ENCODE results near the gene VAMP1.
"Not testable (repeated sequence)": the region's sequence is repeated elsewhere in the genome, so short reads cannot be mapped to it uniquely, and the experiment has no call there.

The VAMP1 gene

DNA sequence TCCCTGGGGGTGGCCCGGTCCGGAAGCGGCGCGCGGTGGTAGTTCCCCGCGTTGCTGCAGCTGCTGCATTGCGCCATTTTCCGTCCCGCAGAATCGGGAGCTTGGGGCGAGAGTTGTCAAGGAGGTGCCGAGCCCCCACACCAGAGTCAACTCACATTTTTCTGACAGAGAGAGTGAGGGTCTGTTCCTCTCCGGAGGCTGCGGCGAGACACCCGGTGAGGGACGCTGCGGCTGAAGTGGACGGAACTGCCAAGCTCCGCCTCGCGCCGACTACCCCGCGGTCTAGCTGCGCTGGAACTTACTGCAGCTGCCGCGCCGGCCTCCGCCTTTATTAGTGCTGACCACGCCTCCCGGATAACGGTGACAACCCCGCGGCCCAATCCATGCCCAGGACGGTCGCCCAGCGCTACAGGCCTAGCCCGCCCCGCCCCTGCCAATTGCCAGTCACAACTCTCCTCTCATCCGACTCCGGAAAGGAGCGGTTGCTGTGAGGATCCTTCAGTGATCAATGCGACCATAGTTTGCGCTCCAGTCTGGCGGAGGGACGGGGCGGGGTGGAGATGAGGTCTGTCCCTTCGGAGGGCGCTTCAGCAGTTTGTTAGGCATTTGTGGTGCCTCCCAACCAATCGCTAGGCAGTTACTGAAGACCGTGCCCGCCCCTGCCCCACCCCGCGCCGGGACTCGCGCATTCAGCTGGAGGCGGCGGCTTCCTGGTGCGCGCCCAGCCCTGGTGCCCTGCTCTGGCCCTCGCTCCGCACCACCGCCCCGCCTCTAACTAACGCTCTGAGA, at the start of gene VAMP1:
VAMP1 (minus strand) TSS at position 303 of the 789 bp plus-strand sequence; CDS start at position 157, 146 bp downstream.
- DNase-seq (ENCODE audit: low spot score) = peak; percentile 100

- no peak for DNase-seq (ENCODE audit: low spot score)
Observed at GRCh38 chr12:6520186-6520585, 49.7 kb upstream of the VAMP1 start.

DNA sequence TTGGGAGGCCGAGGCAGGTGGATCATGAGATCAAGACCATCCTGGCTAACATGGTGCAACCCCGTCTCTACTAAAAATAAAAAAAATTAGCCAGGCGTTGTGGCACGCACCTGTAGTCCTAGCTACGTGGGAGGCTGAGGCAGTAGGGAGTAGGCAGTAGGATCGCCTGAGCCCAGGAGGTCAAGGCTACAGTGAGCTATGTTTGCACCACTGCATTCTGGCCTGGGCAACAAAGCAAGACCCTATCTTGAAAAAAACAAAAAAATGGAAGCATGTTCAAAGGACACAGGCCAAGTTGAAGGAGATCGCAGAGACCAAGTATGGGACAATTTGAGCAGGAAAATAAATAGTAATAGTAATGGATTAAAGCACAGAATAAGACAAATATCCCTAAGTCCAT, 37.6 kb upstream of the VAMP1 start:
- DNase-seq (ENCODE audit: low spot score) = no peak

DNA sequence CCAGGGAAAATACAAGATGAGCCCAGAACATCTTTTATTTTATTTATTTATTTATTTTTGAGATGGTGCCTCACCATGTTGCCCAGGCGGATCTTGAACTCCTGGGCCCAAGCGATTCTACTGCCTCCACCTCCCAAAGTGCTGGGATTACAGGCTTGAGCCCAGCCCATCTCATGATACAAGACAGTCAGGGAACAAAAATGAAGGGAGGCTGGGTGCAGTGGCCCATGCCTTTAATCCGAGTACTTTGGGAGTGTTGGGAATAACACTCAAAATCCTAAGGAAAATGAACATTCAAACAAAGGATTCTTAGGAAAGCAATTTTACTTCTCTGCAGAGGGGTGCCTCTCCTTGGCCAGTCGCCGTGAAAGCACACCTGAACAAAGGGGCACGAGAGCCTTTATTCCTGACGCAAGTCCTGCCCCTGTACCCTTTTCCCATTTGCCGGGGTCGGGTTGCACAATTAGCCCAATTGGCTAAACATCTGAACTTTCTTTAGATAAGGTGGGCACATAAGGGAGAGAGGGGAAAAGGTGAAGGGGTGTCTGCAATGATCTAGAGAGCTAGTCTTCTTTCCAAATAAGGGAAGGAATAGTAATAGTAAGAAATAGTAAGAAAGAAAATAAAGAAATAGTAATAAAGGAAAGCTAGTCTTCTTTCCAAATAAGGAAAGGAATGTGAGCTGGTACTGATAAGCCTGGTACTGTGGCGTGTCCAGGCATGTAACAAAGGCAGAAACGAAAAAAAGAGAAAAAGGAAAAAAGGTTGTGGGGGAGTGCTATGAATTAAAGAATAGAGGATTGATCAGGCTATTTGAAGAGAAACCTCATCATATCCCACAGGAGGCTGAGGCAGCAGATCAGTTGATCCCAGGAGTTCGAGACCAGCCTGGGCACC, 36.9 kb upstream of the VAMP1 start:
- DNase-seq (ENCODE audit: low spot score) = no peak

GRCh38 chr12:6500466-6500865, 30.0 kb upstream of the VAMP1 start:
- DNase-seq (ENCODE audit: low spot score) = no peak

DNA sequence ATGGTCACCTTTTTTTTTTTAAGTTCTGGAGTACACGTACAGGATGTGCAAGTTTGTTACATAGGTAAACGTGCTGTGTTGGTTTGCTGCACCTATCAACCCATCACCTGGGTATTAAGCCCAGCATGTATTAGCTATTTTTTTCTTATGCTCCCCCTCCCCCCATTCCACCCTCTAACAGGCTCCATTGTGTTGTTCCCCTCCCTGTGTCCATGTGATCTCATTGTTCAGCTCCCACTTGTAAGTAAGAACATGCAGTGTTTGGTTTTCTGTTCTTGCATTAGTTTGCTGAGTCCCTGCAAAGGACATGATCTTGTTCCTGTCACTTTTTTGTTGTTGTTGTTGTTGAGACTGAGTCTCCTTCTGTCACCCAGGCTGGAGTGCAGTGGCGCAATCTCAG, 26.8 kb upstream of the VAMP1 start:
- DNase-seq (ENCODE audit: low spot score) = peak; percentile 59

- DNase-seq (ENCODE audit: low spot score) = no peak
Observed at GRCh38 chr12:6494968-6495367, 24.5 kb upstream of the VAMP1 start.

GRCh38 chr12:6494258-6494743, 23.8 kb upstream of the VAMP1 start:
- no peak for DNase-seq (ENCODE audit: low spot score)

- peak; percentile 98 for DNase-seq (ENCODE audit: low spot score)
Observed at GRCh38 chr12:6493497-6494257, 23.2 kb upstream of the VAMP1 start, which contains the start of gene NCAPD2. Gene NCAPD2 (plus strand): TSS chr12:6494102. CDS start chr12:6495099, 997 bp downstream.

DNA sequence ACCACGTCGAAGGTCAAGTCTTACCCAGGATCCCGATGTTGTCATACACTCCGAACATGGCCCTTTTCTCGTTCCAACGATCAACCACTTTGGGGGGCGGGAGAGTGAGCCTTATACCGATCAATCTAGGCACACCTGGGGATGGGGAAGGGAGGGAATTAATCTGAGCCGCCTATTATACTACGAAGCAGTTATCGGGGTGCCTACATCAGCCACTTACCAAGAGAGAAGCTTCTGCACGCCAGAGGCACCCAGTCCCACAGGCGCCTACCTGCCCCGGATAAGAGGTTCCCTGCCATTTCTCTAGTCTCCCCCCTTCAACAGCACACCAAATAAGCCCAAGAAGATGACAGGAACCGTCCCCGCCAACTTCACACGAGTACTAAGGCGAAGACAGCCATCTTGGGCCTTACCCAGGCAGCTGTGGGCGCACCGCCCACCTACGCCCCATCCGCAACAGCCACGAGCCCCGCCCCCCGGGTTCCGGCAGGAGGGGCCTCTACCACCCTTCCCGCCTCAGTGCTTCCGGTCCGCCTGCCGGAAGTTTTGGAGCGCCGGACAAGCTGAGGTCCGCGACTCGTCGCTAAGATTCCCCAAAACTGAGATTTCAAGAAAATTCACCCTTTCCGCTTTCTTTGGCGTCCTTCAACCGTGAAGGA, 22.5 kb upstream of the VAMP1 start, which contains the start of gene MRPL51:
MRPL51 (minus strand) TSS at position 425 of the 659 bp plus-strand sequence; CDS start at position 299, 126 bp downstream.
- peak; percentile 97 for DNase-seq (ENCODE audit: low spot score)

DNA sequence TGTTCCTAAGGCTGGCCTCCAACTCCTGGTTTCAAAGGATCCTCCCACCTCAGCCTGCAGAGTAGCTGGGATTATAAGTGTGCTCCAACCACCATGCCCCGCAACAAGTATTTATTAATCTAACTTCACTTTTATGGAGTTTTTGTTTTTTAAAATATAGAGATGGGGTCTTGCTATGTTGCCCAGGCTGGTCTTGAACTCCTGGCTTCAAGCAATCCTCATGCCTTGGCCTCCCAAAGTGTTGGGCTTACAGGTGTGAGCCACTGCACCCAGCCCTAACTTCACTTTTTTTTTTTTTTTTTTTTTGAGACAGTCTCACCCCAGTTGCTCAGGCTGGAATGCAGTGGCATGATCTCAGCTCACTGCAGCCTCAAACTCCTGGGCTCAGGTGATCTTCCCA, 20.2 kb upstream of the VAMP1 start:
- not testable (repeated sequence) for DNase-seq (ENCODE audit: low spot score)

GRCh38 chr12:6489449-6489848, 19.0 kb upstream of the VAMP1 start:
- DNase-seq (ENCODE audit: low spot score) = no peak

GRCh38 chr12:6488240-6488639, 17.8 kb upstream of the VAMP1 start:
- no peak for DNase-seq (ENCODE audit: low spot score)

DNA sequence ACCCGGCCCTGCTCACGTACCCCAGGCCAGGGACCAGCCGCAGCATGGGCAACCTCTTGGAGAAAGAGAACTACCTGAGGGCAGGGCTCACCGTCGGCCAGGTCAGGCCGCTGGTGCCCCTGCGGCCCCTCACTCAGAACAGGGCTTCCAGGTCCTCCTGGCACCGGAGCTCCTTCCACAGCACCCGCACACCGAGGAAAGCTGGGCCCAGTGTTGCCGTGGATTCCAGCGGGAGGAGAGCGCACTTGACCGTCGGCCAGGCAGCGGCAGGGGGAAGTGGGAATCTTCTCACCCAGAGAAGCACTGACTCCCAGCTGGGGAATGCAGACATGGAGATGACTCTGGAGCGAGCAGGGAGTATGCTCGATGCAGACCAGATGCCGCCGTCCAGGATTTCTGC, 7.9 kb upstream of the VAMP1 start:
- DNase-seq (ENCODE audit: low spot score) = no peak

GRCh38 chr12:6477601-6478377, 7.3 kb upstream of the VAMP1 start:
- not testable (repeated sequence) for DNase-seq (ENCODE audit: low spot score)

DNA sequence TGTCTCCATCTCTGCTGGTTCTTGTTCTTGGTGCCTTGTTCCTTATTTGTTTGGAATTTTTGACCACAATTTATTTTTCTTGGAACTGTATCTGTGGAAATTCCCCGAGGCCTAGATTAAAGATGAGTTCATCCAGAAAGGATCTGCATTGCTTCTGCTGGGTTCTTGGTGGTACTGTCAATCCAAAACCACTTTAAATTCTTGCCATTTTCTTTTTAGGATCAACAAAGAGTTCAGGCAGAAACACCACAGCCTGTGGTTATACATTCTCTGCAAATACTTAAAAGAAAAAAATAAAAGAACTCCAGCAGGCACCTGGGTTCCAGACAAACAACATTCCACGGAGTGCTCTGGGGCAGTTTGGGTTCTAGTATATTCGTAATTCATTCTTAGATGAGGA, 6.0 kb upstream of the VAMP1 start:
- DNase-seq (ENCODE audit: low spot score) = no peak

- not testable (repeated sequence) for DNase-seq (ENCODE audit: low spot score)
Observed at GRCh38 chr12:6475233-6475975, 4.9 kb upstream of the VAMP1 start.

DNA sequence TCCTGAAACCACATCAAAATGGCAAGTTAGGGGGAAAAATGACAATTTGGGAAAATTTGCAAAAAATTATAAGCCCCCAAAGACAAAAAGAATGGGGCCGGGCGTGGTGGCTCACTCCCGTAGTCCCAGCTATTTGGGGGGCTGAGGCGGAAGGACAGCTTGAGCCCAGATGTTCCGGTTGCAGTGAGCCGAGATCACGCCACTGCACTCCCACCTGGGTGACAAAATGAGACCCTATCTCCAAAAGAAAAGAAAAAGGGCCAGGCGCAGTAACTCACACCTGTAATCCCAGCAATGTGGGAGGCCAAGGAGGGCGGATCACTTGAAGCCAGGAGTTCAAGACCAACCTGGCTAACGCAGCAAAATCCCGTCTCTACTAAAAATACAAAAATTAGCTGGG, 2.0 kb upstream of the VAMP1 start:
- DNase-seq (ENCODE audit: low spot score) = no peak

GRCh38 chr12:6471989-6472360, 1.5 kb upstream of the VAMP1 start:
- no peak for DNase-seq (ENCODE audit: low spot score)
